Stimulated activated CD8-positive, alpha-beta memory T cell treated with anti-CD3 and anti-CD28 coated beads, Interleukin-2, amount 100 ng/mL, for 1 hour (primary cell): ENCODE data around the gene MT3.

Source experiments
- DNase-seq, 2 donors: peaks; one replicate each; pipeline ENCODE4 v3.0.0-alpha.2; 2020; ENCODE audit warnings: low read depth in 2 of 2

MT3 gene

GRCh38 chr16:56589141-56590039 is at the start of gene MT3:
TSS of gene MT3 (plus strand) at chr16:56589528. CDS start at chr16:56589591, 63 bp downstream.
- DNase-seq = no peak

- no peak for DNase-seq
These were observed 49.7 kb upstream of the MT3 start for GRCh38 chr16:56539656-56540055.

- DNase-seq = no peak
These were observed 47.3 kb upstream of the MT3 start for GRCh38 chr16:56542039-56542438.

GRCh38 chr16:56547120-56547948 is 42.0 kb upstream of the MT3 start:
- no peak for DNase-seq

GRCh38 chr16:56547949-56548567 is 41.3 kb upstream of the MT3 start:
- DNase-seq = no peak

- no peak for DNase-seq
These were observed 40.2 kb upstream of the MT3 start for GRCh38 chr16:56549161-56549560.

- DNase-seq = no peak
These were observed 39.5 kb upstream of the MT3 start for GRCh38 chr16:56549744-56550385.

GRCh38 chr16:56551796-56552738 is 37.3 kb upstream of the MT3 start:
- DNase-seq = no peak

GRCh38 chr16:56554441-56554840 is 34.9 kb upstream of the MT3 start:
- DNase-seq = no peak

GRCh38 chr16:56558024-56558747 is 31.1 kb upstream of the MT3 start:
- no peak for DNase-seq

GRCh38 chr16:56559109-56559508 is 30.2 kb upstream of the MT3 start:
- DNase-seq = no peak

- no peak for DNase-seq
These were observed 28.9 kb upstream of the MT3 start for GRCh38 chr16:56560447-56560846.

GRCh38 chr16:56561126-56561525 is 28.2 kb upstream of the MT3 start:
- DNase-seq = no peak

GRCh38 chr16:56564793-56565477 is 24.4 kb upstream of the MT3 start, which contains the start of gene MT4:
TSS of gene MT4 (plus strand) at chr16:56565073. CDS start at chr16:56565129, 56 bp downstream.
- no peak for DNase-seq

GRCh38 chr16:56569971-56570370 is 19.4 kb upstream of the MT3 start:
- no peak for DNase-seq

GRCh38 chr16:56571525-56571924 is 17.8 kb upstream of the MT3 start:
- no peak for DNase-seq

- no peak for DNase-seq
These were observed 14.7 kb upstream of the MT3 start for GRCh38 chr16:56574625-56575024.

- peak; percentile 53 to 81 for DNase-seq
These were observed 12.6 kb upstream of the MT3 start for GRCh38 chr16:56576585-56577299.

GRCh38 chr16:56577300-56577625 is 12.1 kb upstream of the MT3 start:
- no peak for DNase-seq
